Activated CD4-positive, CD25-positive, alpha-beta regulatory T cell (primary cell): ENCODE data around the gene RAMP1.
"Not testable (repeated sequence)": the region's sequence is repeated elsewhere in the genome, so short reads cannot be mapped to it uniquely, and the experiment has no call there.

Source experiments
- DNase-seq, 4 experiments: peaks; one replicate each; lab custom pipeline; 2025; lab: John Stamatoyannopoulos, UW

RAMP1 gene

GRCh38 chr2:237859533-237860272 is at the start of gene RAMP1:
Gene RAMP1 (plus strand): TSS chr2:237859623. CDS start chr2:237859676, 53 bp downstream.
- no peak for DNase-seq

- no peak for DNase-seq
Measured at GRCh38 chr2:237815637-237816036, 43.8 kb upstream of the RAMP1 start.

DNA sequence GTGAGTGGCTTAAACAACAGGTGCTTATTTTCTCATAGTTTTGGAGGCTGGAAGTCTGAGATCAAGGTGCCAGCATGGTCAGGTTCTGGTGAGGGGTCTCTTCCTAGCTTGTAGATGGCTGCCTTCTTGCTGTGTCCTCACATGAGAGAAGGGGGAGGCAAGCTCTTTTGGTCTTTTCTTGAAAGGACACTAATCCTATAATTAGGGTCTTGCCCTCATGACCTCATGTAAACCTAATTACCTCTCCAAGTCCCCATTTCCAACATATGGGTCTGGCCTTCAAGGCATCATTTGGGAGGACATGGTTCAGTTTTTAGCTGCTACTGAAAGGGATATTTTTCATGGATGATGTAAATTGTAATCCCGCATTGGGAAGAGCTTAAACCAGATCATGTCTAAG is 42.9 kb upstream of the RAMP1 start:
- no peak for DNase-seq

GRCh38 chr2:237818066-237818473 is 41.4 kb upstream of the RAMP1 start:
- DNase-seq: no peak

DNA sequence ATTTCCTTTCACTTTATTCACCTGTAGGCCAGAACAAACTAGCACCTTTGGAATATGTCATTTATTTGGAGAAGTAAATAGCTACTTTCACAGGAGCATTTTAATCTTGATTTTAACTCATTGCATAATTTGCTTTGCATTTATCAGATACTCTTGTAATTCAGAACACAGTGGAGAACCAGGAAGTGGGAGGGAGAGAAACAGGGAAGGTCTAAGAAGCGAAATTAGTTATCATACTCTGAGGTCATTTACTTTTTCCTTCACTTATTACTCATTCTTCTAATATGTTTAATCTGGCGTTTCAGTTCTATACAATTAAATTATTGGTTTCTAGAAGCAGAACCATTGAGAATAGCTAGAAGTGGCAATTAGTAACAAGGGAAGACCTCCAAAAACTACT is 40.2 kb upstream of the RAMP1 start:
- DNase-seq: no peak

DNA sequence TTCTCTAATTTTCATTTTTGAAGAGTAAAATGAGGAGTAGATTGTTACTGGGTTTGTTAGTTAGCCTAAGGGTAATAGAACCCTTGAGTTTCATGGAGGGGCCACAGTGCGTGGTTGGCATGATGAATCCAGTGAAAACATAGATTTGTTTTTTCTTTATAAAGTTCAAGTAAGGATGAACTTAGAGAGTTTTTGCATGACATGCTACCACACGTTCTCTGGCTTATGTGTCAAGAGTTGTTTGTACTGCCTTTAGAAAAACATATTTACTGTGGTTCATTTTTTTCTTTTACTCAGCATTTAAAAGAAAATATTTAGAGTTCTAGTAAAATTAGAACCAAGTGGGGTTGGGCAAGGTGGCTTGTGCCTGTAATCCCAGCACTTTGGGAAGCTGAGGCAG is 39.0 kb upstream of the RAMP1 start:
- no peak for DNase-seq

- DNase-seq: no peak
Measured at GRCh38 chr2:237823544-237823943, 35.9 kb upstream of the RAMP1 start.

GRCh38 chr2:237824085-237824484 is 35.3 kb upstream of the RAMP1 start:
- DNase-seq: no peak

- no peak for DNase-seq
Measured at GRCh38 chr2:237827421-237827987, 31.9 kb upstream of the RAMP1 start.

DNA sequence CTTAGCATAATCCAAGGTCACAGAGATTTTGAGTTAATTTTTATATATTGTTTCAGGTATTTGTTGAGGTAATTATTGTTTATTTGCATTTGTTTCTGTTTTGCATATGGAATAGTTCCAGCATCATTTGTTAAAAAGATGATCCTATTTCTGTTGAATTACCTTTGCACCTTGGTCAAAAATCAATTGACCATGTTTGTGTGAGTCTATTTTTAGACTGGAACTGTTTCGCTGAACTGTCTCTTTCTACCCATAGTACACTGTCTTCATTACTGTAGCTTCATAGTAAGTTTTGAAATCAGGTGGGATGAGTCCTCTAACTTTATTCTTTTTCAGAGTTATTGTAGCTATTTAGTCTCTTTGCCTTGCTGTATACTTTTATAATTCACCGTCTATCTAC is 28.9 kb upstream of the RAMP1 start:
- DNase-seq: no peak

DNA sequence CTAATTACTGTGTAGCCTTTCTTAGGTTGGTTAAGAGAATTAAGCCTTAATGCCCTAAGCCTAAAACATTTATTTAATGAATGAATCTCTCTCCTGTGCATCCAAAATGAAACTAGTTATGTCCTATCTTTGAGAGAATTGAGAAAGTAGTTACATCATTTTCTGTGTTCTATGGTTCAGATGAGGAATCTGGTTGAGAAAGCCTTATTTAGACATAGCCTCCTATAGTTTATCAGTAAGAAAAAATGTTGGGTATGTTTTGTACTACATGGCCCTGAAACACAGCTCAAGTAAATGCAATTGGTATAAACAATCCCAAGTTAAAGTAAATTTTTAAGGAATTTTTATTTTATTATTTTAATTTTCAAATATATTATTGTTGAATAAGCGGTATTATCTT is 25.9 kb upstream of the RAMP1 start:
- DNase-seq: no peak

DNA sequence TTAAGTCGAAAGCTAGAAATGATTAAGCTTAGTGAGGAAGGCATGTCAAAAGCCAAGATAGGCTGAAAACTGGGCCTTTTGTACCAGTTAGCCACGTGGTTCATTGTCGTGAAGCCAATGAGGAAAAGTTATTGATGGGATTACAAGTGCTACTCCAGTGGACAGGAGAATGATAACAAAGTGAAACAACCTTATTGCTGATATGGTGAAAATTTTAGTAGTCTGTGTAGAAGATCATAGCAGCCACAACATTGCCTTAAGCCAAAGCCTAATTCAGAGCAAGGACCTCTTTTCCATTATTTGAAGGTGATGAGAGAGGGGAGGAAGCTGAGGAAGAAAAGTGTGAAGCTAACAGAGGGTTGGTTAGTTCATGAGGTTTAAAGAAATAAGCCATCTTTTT is 24.1 kb upstream of the RAMP1 start:
- DNase-seq: no peak

- no peak for DNase-seq
Measured at GRCh38 chr2:237841051-237841450, 18.4 kb upstream of the RAMP1 start.

DNA sequence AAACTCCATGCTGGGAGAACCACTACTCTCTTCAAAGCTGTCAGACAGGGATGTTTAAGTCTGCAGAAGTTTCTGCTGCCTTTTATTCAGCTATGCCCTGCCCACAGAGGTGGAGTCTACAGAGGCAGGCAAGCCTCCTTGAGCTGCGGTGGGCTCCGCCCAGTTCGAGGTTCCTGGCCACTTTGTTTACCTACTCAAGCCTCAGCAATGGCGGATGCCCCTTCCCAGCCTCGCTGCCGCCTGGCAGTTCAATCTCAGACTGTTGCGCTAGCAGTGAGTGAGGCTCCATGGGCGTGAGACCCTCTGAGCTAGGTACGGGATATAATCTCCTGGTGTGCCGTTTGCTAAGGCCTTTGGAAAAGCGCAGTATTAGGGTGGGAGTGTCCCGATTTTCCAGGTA is 10.5 kb upstream of the RAMP1 start:
- not testable (repeated sequence) for DNase-seq

DNA sequence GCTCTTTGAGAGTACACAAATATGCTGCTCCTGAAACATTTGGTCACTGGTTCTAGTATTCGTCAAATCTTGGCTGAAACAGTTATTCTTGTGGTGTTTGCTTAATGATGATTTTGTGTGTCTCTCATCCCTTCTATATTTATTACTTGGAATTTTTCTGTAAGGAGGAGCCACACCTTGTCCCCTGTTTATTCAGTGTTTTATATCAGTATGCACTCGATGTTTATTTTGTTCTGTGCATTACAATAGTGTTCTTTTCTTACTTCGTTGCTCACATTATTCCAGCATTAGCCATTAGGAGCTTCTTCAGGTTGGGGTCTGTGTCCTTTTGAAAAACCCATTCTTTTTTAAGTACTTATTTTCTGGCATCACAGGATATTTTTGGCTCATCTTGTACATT is 5.1 kb upstream of the RAMP1 start:
- no peak for DNase-seq

- DNase-seq: no peak
Measured at GRCh38 chr2:237857791-237858190, 1.6 kb upstream of the RAMP1 start.

GRCh38 chr2:237858294-237859081 is 935 bp upstream of the RAMP1 start:
- DNase-seq: no peak

DNA sequence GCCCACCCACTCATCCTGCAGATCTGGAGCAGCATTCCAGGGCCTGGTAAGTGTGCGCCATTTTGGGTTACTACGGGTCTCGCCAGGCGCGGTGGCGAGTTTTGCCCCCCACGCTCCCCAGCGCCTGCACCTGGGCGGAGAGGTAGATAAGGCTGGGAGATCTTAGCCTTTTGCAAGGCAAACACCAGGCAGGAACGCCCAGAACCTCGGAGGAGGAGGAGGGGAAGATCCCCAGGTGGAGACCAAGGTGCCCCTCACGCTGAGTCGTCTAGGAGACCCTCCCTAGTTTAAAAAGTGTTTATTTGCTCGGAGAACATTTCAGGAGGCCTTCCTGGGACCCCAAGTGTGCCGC is 365 bp upstream of the RAMP1 start:
- DNase-seq: no peak

DNA sequence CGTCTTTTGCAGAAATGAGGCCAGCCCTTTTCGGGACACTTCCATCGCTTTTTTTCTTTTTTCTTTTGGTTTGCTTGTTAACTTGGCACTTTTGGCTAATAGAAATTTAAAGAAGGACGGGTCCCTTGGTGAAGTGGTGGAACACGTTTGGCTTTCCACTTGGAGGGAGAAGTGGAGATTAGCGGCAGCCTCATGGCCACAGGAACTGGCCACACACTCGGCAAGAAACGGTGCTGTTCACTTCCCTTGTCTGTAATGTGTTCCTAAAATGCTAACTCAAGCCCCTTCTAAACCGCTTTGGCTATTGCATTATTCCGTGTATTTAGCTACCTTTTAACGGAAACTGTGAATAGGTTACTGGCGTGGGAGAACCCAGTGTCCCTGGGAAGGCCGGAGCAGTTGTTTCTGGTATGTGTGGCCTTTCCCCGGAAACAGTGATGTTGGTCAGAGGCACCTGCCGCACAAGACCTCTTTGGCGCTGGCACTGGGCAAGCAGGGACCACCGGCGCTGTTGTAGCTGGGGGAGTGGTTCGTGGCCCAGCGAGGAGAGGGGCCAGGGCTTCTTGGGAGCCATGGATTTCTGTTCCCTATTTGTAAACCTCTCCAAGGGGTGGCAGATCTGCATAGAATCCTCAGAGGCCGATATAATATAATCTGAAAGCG is 981 bp downstream of the RAMP1 start:
- no peak for DNase-seq

- no peak for DNase-seq
Measured at GRCh38 chr2:237861875-237862527, 2.6 kb downstream of the RAMP1 start.

DNA sequence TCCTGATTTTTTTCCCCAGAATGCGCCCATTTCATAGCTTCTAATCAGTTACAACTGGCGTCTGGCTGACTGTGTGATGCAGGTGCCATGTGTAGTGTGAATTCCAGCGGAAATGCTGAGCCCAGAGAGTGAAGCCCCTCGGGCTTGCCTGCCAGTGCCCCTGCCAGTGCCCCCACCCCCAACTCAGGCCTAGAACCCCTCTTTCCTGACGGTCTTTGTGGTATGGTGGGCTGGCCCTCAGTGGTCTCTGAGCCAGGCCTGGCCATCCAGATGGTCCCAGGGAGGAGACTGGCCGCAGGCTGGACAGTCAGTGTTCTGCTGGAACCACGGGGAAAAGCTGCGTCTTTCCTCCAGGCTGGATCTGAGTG is 3.1 kb downstream of the RAMP1 start:
- no peak for DNase-seq

- no peak for DNase-seq
Measured at GRCh38 chr2:237863102-237863511, 3.7 kb downstream of the RAMP1 start.
